ENCODE results near the gene MYO5C. TPM values are rescaled to one million over a fixed set of nuclear protein-coding genes. Genes with fewer than 3 reads are reported as not detected.

MYO5C gene
- total RNA-seq, 1 experiment from 2014 or later, result 48.1 TPM

GRCh38 chr15:52251144-52251860 lies 44.3 kb downstream of the MYO5C start:
- no peak overlapping the region for H3K4me3 Mint-ChIP-seq (ENCODE audit: low read depth, unreplicated experiment)
- CTCF ChIA-PET, result interaction anchor here (1.4 to 2.0 kb wide), 3 partner anchors 10 to 67 kb away, joined by 4 to 6 read pairs (median 6); no protein-coding TSS in a partner anchor
- DNase-seq, result peak; percentile 22
- intact Hi-C loops (cut with micrococcal nuclease; ENCODE audit: unreplicated experiment), result loop anchor here (10.0 kb wide), 3 partner anchors 273 to 423 kb away; partner anchors contain the start of genes ARPP19, ATOSA and MYO5A
- no peaks in the 10 kb centered on the region for H3K9me3 Mint-ChIP-seq (ENCODE audit: low read depth, unreplicated experiment)
- TF ChIP-seq CTCF (IDR thresholded peaks at IDR 0.05; ENCODE audit: unreplicated experiment), result no peak
- BruUV-seq (replicated peaks), result no TSS peak
- peaks cover 47% of the 10 kb centered on the region for H3K4me1 Mint-ChIP-seq (ENCODE audit: low read depth, unreplicated experiment)
- peak overlapping the region; percentile 89 for H3K27ac Mint-ChIP-seq (ENCODE audit: unreplicated experiment)
- H3K27me3 Mint-ChIP-seq (ENCODE audit: unreplicated experiment), result no peaks in the 10 kb centered on the region
- H3K36me3 Mint-ChIP-seq (ENCODE audit: insufficient read depth, unreplicated experiment), result peaks cover 47% of the 10 kb centered on the region

GRCh38 chr15:52247461-52247860 lies 48.1 kb downstream of the MYO5C start:
- no peak for DNase-seq
- intact Hi-C loops (cut with micrococcal nuclease; ENCODE audit: unreplicated experiment), result no loop called here
- Mint-ChIP-seq H3K9me3 (ENCODE audit: low read depth, unreplicated experiment) (no peaks in the 10 kb centered on the region), H3K36me3 (ENCODE audit: insufficient read depth, unreplicated experiment) (peaks cover 31% of the 10 kb centered on the region), H3K4me3 (ENCODE audit: low read depth, unreplicated experiment) (no peak overlapping the region), H3K4me1 (ENCODE audit: low read depth, unreplicated experiment) (peaks cover 10% of the 10 kb centered on the region), H3K27me3 (ENCODE audit: unreplicated experiment) (no peaks in the 10 kb centered on the region), H3K27ac (ENCODE audit: unreplicated experiment) (no peak overlapping the region)
- BruUV-seq (replicated peaks), result no TSS peak
- no peak for TF ChIP-seq CTCF (IDR thresholded peaks at IDR 0.05; ENCODE audit: unreplicated experiment)
- CTCF ChIA-PET, result no interaction called here

GRCh38 chr15:52246686-52247431 lies 48.7 kb downstream of the MYO5C start:
- Mint-ChIP-seq H3K36me3 (ENCODE audit: insufficient read depth, unreplicated experiment) (peaks cover 27% of the 10 kb centered on the region), H3K4me3 (ENCODE audit: low read depth, unreplicated experiment) (no peak overlapping the region), H3K27ac (ENCODE audit: unreplicated experiment) (no peak overlapping the region), H3K27me3 (ENCODE audit: unreplicated experiment) (no peaks in the 10 kb centered on the region), H3K9me3 (ENCODE audit: low read depth, unreplicated experiment) (no peaks in the 10 kb centered on the region), H3K4me1 (ENCODE audit: low read depth, unreplicated experiment) (peaks cover 9% of the 10 kb centered on the region)
- no TSS peak for BruUV-seq (replicated peaks)
- CTCF ChIA-PET, result interaction anchor here (0.9 kb wide), 1 partner anchor 15 kb away, joined by 4 read pairs; no protein-coding TSS in a partner anchor
- no peak for DNase-seq
- no peak for TF ChIP-seq CTCF (IDR thresholded peaks at IDR 0.05; ENCODE audit: unreplicated experiment)
- intact Hi-C loops (cut with micrococcal nuclease; ENCODE audit: unreplicated experiment), result no loop called here

- TF ChIP-seq CTCF (IDR thresholded peaks at IDR 0.05; ENCODE audit: unreplicated experiment), result no peak
- H3K36me3 Mint-ChIP-seq (ENCODE audit: insufficient read depth, unreplicated experiment), result peaks cover 19% of the 10 kb centered on the region
- intact Hi-C loops (cut with micrococcal nuclease; ENCODE audit: unreplicated experiment), result no loop called here
- H3K27me3 Mint-ChIP-seq (ENCODE audit: unreplicated experiment), result no peaks in the 10 kb centered on the region
- BruUV-seq (replicated peaks), result no TSS peak
- no peaks in the 10 kb centered on the region for H3K9me3 Mint-ChIP-seq (ENCODE audit: low read depth, unreplicated experiment)
- CTCF ChIA-PET, result no interaction called here
- no peak for DNase-seq
- H3K4me3 Mint-ChIP-seq (ENCODE audit: low read depth, unreplicated experiment), result no peak overlapping the region
- no peaks in the 10 kb centered on the region for H3K4me1 Mint-ChIP-seq (ENCODE audit: low read depth, unreplicated experiment)
- H3K27ac Mint-ChIP-seq (ENCODE audit: unreplicated experiment), result no peak overlapping the region
Observed at GRCh38 chr15:52243697-52244555, 51.7 kb downstream of the MYO5C start.

Measured in Calu3 (cell line).